Tibial artery (tissue), 4 donors: ENCODE results near the gene NLGN3.
"Not testable (repeated sequence)": the region's sequence is repeated elsewhere in the genome, so short reads cannot be mapped to it uniquely, and the experiment has no call there.

Experiments used
- DNase-seq, 2 donors: peaks; one replicate each; pipeline ENCODE4 v3.0.0-alpha.2; 2019
- H3K27ac ChIP-seq, 2 donors: fragments of 200-600 bp; sonication (generic) in 1 of 2; 1 replicate in 1 of 2; 2 replicates in 1 of 2; pipeline ENCODE4 v1.5.1; 2018 to 2019; ENCODE audit warnings: mild to moderate bottlenecking in 1 of 2
- H3K27me3 ChIP-seq, 2 donors: fragments of 200-600 bp; sonication (generic) in 1 of 2; one replicate each; pipeline versions ENCODE4 v1.5.1 to v1.6.0; 2016 to 2019
- H3K36me3 ChIP-seq, 3 donors: fragments of 200-600 bp; sonication (generic) in 2 of 3; one replicate each; pipeline ENCODE4 v1.5.1; 2016 to 2019; ENCODE audit warnings: mild to moderate bottlenecking in 2 of 3
- H3K4me1 ChIP-seq, 4 donors: fragments of 200-600 bp; sonication (generic) in 2 of 4; 1 replicate in 3 of 4; 2 replicates in 1 of 4; pipeline ENCODE4 v1.5.1; 2016 to 2019
- H3K4me3 ChIP-seq, 2 donors: fragments of 200-600 bp; sonication (generic) in 1 of 2; 1 replicate in 1 of 2; 2 replicates in 1 of 2; pipeline ENCODE4 v1.5.1; 2018 to 2019; ENCODE audit warnings: mild to moderate bottlenecking in 2 of 2
- H3K9me3 ChIP-seq, 3 donors: fragments of 200-600 bp; sonication (generic) in 1 of 3; one replicate each; pipeline ENCODE4 v1.5.1; 2016 to 2019
- intact Hi-C: fragments of 100-400 bp; cut with DNase I; formaldehyde crosslinking; loops from one replicate; pipeline ENCODE4 v1.15.0; 2023; ENCODE audit warnings: low total_unique reads
- TF ChIP-seq, protein P1 (sequence below), 2 experiments: fragments of 200-600 bp in 1 of 2; fragments of 450-650 bp in 1 of 2; IDR thresholded peaks; one replicate each; pipeline ENCODE4 v1.5.1; 2017 to 2019; ENCODE audit warnings: antibody characterized with exemption in 2 of 2, mild to moderate bottlenecking in 1 of 2, moderate library complexity in 1 of 2

NLGN3 gene

DNA sequence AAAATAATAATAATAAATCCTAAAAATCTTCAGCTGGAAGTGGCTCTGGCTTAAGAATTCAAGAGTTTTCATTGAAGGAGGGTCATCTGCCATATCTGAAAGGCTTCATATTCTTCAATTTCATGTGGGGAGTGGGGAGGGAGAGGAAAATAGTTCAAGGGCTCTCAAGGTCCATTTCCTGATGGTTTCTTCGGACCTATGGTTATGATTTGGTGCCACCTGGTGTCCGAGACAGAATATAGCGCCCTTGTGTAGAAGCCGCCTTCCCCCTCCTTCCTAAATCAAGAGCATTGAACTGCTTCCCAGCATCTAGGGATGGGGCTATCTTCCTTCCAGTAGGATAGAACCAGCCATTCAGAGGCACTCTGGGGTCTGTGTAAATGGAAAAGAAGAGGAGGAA lies 34.3 kb downstream of the NLGN3 start:
- TF ChIP-seq, protein P1, sequence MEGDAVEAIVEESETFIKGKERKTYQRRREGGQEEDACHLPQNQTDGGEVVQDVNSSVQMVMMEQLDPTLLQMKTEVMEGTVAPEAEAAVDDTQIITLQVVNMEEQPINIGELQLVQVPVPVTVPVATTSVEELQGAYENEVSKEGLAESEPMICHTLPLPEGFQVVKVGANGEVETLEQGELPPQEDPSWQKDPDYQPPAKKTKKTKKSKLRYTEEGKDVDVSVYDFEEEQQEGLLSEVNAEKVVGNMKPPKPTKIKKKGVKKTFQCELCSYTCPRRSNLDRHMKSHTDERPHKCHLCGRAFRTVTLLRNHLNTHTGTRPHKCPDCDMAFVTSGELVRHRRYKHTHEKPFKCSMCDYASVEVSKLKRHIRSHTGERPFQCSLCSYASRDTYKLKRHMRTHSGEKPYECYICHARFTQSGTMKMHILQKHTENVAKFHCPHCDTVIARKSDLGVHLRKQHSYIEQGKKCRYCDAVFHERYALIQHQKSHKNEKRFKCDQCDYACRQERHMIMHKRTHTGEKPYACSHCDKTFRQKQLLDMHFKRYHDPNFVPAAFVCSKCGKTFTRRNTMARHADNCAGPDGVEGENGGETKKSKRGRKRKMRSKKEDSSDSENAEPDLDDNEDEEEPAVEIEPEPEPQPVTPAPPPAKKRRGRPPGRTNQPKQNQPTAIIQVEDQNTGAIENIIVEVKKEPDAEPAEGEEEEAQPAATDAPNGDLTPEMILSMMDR (IDR thresholded peaks at IDR 0.05), result peak; percentile 53 to 68
- Histone ChIP-seq H3K4me3 (no peak overlapping the region), H3K27ac (no peak overlapping the region), H3K27me3 (no peaks in the 10 kb centered on the region), H3K4me1 (peaks cover 0 to 13% (median 2%) of the 10 kb centered on the region in 4 donors), H3K9me3 (no peaks in the 10 kb centered on the region), H3K36me3 (no peaks in the 10 kb centered on the region)
- intact Hi-C loops, result loop anchor here (5.0 to 10.0 kb wide), 3 partner anchors 84 to 407 kb away; partner anchors contain the start of gene FOXO4
- peak; percentile 31 to 72 for DNase-seq

DNA sequence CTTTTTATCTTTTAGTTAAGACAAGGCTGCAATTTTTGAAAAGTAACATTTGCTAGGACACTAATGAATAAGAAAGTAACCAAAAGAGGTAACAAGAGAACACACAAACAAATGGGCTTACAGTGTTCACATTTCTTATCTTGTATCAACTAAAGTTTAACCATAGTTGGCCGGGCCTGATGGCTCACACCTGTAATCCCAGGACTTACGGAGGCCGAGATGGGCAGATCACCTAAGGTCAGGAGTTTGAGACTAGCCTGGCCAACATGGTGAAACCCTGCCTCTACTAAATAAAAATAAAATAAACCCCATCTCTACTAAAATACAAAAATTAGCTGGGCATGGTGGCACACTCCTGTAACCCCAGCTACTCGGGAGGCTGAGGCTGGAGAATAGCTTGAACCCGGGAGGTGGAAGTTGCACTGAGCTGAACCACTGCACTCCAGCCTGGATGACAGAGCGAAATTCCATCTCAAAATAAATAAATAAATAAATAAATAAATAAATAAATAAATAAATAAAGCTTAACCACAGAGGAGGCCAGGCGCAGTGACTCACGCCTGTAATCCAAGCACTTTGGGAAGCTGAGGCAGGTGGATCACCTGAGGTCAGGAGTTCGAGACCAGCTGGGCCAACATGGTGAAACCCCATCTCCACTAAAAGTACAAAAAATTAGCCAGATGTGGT lies 36.1 kb downstream of the NLGN3 start:
- H3K36me3 ChIP-seq, DNase-seq, H3K27me3 ChIP-seq, intact Hi-C loops, H3K4me3 ChIP-seq, H3K9me3 ChIP-seq: not testable (repeated sequence)
- Histone ChIP-seq H3K27ac (peak overlapping the region in 1 of 2 donors; percentile 90), H3K4me1 (peaks cover 0 to 13% (median 2%) of the 10 kb centered on the region in 4 donors)

- no peaks in the 10 kb centered on the region for H3K27me3 ChIP-seq
- peaks cover 0 to 13% (median 2%) of the 10 kb centered on the region in 4 donors for H3K4me1 ChIP-seq
- H3K27ac ChIP-seq, result peak overlapping the region; percentile 88 to 90
- no peak for DNase-seq
- intact Hi-C loops, result no loop called here
- no peaks in the 10 kb centered on the region for H3K36me3 ChIP-seq
- TF ChIP-seq, protein P1 (IDR thresholded peaks at IDR 0.05), result no peak
- H3K4me3 ChIP-seq, result peak overlapping the region; percentile 54 to 58
- no peaks in the 10 kb centered on the region for H3K9me3 ChIP-seq
These were observed 36.9 kb downstream of the NLGN3 start for GRCh38 chrX:71181558-71181909.

DNA sequence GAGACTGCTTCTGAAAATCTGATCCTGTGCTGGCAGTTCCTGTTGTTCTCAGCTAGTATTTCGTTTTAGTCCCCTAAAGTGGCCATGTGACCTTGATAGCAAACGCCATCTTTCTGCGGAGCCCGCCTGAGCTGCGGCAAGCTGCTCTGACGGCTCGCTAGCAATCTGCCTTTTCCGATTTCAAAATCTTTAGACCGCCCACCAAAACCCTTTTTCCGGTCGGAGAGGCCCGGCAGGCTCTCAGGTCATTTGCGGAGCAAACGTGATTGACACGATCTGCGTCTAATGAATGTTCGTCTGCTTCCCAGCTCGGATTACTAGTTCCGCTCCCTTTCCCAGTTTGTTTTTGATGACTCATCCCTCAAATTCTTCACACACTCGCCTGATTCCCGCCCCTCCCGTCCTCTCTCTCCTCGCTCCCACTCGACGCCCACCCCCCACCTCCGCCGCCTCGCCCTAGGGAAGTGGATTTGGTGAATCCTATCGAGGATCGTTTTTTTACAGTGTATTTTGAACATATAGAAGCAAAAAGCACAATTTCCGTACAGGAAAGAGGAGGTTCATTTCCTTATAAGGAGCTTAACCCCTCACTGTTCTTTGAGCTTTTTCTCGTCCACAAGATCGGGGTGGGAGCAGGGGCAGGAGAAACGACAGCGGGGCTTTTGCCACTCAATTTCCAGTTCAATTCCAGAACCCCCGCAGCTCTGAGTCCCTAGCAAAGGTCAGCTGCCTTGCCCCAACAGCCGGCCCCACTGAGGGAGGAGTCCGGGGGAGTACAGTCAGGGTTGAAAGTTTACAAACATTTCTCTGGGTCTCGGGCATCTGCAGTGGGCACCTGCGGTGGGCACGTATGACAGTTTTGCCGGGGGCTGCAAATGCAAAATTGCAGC lies 37.5 kb downstream of the NLGN3 start:
- H3K4me3 ChIP-seq, result peak overlapping the region; percentile 54 to 58

GRCh38 chrX:71182871-71183270 lies 38.2 kb downstream of the NLGN3 start:
- Histone ChIP-seq H3K27ac (peak overlapping the region; percentile 88 to 90), H3K36me3 (no peaks in the 10 kb centered on the region), H3K9me3 (no peaks in the 10 kb centered on the region), H3K4me1 (peaks cover 0 to 13% (median 2%) of the 10 kb centered on the region in 4 donors), H3K27me3 (no peaks in the 10 kb centered on the region), H3K4me3 (peak overlapping the region; percentile 54 to 58)
- TF ChIP-seq, protein P1 (IDR thresholded peaks at IDR 0.05), result no peak
- intact Hi-C loops, result no loop called here
- DNase-seq, result no peak

More for the DNA sequence above, 37.5 kb downstream of the NLGN3 start:
- intact Hi-C loops, result no loop called here
- peak; percentile 82 to 93 for DNase-seq
- Histone ChIP-seq H3K9me3 (no peaks in the 10 kb centered on the region), H3K36me3 (no peaks in the 10 kb centered on the region), H3K4me1 (peaks cover 0 to 13% (median 2%) of the 10 kb centered on the region in 4 donors), H3K27me3 (no peaks in the 10 kb centered on the region), H3K27ac (peak overlapping the region; percentile 88 to 90)
- TF ChIP-seq, protein P1 (IDR thresholded peaks at IDR 0.05), result no peak

- intact Hi-C loops, result no loop called here
- Histone ChIP-seq H3K9me3 (no peaks in the 10 kb centered on the region), H3K4me3 (no peak overlapping the region), H3K27me3 (no peaks in the 10 kb centered on the region), H3K36me3 (no peaks in the 10 kb centered on the region), H3K4me1 (peaks cover 0 to 13% (median 2%) of the 10 kb centered on the region in 4 donors), H3K27ac (peak overlapping the region in 1 of 2 donors; percentile 90)
- no peak for DNase-seq
- TF ChIP-seq, protein P1 (IDR thresholded peaks at IDR 0.05), result no peak
These were observed 38.7 kb downstream of the NLGN3 start for GRCh38 chrX:71183341-71183740.
